Measurements from ENCODE around the gene CAMK1D. TPM values are rescaled to one million over a fixed set of nuclear protein-coding genes. Genes with fewer than 3 reads are reported as not detected.

CAMK1D gene
- total RNA-seq, 2 donors from 2014 or later: 4.8 to 14.5 TPM

- no peaks in the 10 kb centered on the region for H3K36me3 ChIP-seq
- H3K27me3 ChIP-seq (replicated peaks; ENCODE audit: insufficient read depth): no peaks in the 10 kb centered on the region
- no peak for DNase-seq (ENCODE audit: low spot score)
- H3K9me3 ChIP-seq: no peaks in the 10 kb centered on the region
- H3K4me3 ChIP-seq: no peak overlapping the region
- no peak overlapping the region for H3K27ac ChIP-seq
- no peaks in the 10 kb centered on the region for H3K4me1 ChIP-seq (replicated peaks)
- intact Hi-C loops (cut with DNase I): no loop called here
- TF ChIP-seq POLR2A (IDR thresholded peaks at IDR 0.05): no peak
- TF ChIP-seq CTCF (IDR thresholded peaks at IDR 0.05): no peak
- no peak for TF ChIP-seq POLR2AphosphoS5 (IDR thresholded peaks at IDR 0.05)
- 72% methylated on average over 7 of the region's 7 CpGs for WGBS
Measured at GRCh38 chr10:12568391-12569009, 219.2 kb downstream of the CAMK1D start.

DNA sequence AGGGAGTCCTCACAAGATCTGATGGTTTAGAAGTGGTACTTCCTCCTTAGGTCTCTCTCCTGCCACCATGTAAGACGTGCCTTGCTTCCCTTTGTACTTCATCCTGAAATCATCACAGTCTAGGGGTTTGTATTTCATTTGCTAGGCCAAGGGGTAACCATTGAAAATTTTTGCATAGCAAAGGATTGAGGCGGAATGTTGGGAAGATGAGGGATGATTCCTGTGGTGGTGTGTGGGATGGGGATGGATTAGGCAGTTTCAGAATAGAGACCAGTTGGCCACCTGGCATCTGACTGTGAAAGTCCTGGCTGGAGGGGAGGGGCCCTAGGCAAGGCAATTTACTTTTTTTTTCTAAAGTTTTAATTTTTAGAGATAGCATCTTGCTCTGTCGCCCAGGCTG, 222.9 kb downstream of the CAMK1D start:
- H3K4me1 ChIP-seq (replicated peaks): no peaks in the 10 kb centered on the region
- no peaks in the 10 kb centered on the region for H3K27me3 ChIP-seq (replicated peaks; ENCODE audit: insufficient read depth)
- TF ChIP-seq POLR2A (IDR thresholded peaks at IDR 0.05) (no peak), CTCF (IDR thresholded peaks at IDR 0.05) (no peak), POLR2AphosphoS5 (IDR thresholded peaks at IDR 0.05) (no peak)
- no peaks in the 10 kb centered on the region for H3K36me3 ChIP-seq
- WGBS: 96% methylated on average over 3 of the region's 3 CpGs
- intact Hi-C loops (cut with DNase I): no loop called here
- no peak overlapping the region for H3K4me3 ChIP-seq
- H3K9me3 ChIP-seq: no peaks in the 10 kb centered on the region
- no peak overlapping the region for H3K27ac ChIP-seq
- DNase-seq (ENCODE audit: low spot score): no peak

GRCh38 chr10:12577610-12578009, 228.3 kb downstream of the CAMK1D start:
- no peak for TF ChIP-seq CTCF (IDR thresholded peaks at IDR 0.05)
- no peak for TF ChIP-seq POLR2AphosphoS5 (IDR thresholded peaks at IDR 0.05)
- TF ChIP-seq POLR2A (IDR thresholded peaks at IDR 0.05): no peak
- Histone ChIP-seq H3K9me3 (no peaks in the 10 kb centered on the region), H3K27me3 (replicated peaks; ENCODE audit: insufficient read depth) (no peaks in the 10 kb centered on the region), H3K36me3 (no peaks in the 10 kb centered on the region), H3K27ac (no peak overlapping the region), H3K4me3 (no peak overlapping the region), H3K4me1 (replicated peaks) (no peaks in the 10 kb centered on the region)
- intact Hi-C loops (cut with DNase I): no loop called here
- WGBS: 93% methylated on average over 7 of the region's 7 CpGs
- no peak for DNase-seq (ENCODE audit: low spot score)

DNA sequence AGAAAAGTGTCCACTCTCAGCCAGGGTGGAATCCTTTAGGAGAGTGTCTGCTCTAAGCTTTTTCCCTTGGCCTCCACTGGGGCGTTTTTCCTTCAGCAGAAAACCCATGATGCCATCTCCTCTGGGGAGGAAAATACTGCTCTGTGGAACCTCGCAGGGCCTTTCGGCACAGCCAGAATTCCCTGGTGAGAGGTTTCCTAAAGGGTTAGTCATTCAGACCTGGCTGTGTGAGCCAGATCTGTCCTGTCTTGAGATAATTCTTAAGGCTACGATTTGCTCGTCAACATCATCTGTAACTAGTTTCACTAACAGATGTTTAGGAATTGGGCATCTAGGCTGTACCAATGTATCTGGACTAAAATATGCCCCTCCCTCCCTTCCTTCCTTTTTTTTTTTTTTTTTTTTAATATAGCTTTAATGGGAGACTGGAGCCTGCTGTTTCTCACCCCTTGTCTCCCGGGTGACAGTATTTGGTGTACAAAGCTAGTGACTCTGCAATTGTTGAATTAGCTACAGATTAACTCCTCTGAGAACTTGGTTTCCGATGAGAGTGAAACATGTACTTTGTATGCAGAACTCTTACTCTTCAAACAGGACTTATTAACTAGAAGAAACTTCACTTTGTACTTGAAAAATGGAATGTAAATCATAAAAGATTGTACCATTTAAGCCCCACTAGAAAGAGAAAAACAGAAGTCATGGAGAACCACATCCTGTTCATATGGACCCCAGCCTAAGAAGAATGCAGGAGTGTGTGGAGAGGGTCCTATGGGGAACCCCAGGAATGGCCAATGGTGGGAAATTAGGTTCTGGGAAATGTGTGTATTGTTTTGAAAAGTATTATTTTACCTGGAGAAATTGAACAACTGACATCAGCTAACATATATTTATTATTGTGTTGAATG, 230.9 kb downstream of the CAMK1D start:
- no peaks in the 10 kb centered on the region for H3K36me3 ChIP-seq
- H3K9me3 ChIP-seq: no peaks in the 10 kb centered on the region
- 37% methylated on average over 7 of the region's 7 CpGs for WGBS
- no peak overlapping the region for H3K27ac ChIP-seq
- TF ChIP-seq POLR2A (IDR thresholded peaks at IDR 0.05) (no peak), POLR2AphosphoS5 (IDR thresholded peaks at IDR 0.05) (no peak), CTCF (IDR thresholded peaks at IDR 0.05) (no peak)
- no peaks in the 10 kb centered on the region for H3K4me1 ChIP-seq (replicated peaks)
- no peaks in the 10 kb centered on the region for H3K27me3 ChIP-seq (replicated peaks; ENCODE audit: insufficient read depth)
- intact Hi-C loops (cut with DNase I): no loop called here
- no peak for DNase-seq (ENCODE audit: low spot score)
- H3K4me3 ChIP-seq: no peak overlapping the region
